H4 (cell line): ENCODE results near the gene NAA60. TPM values are rescaled to one million over a fixed set of nuclear protein-coding genes. Genes with fewer than 3 reads are reported as not detected.
A peak's percentile ranks its signal among the peaks of the same experiment; 100 is the strongest.

Source experiments
- DNase-seq: peaks from one replicate; pipeline ENCODE4 v3.0.0-alpha.2; 2015; ENCODE audit warnings: low spot score
- total RNA-seq: library from RNA; depleted of rRNA; stranded (reverse); fragments of >200 nt; shearing (Covaris generic); gene quantifications from 2 replicates; pipeline ENCODE4 v1.2.3, GENCODE V29; 2014

The NAA60 gene
- total RNA-seq, 1 experiment from 2014 or later = 8.7 TPM

GRCh38 chr16:3510416-3510815, 66.9 kb downstream of the NAA60 start:
- no peak for DNase-seq

- no peak for DNase-seq
Measured at GRCh38 chr16:3511286-3512180, 68.1 kb downstream of the NAA60 start.

- DNase-seq = no peak
Measured at GRCh38 chr16:3513892-3514583, 70.6 kb downstream of the NAA60 start.

- DNase-seq = no peak
Measured at GRCh38 chr16:3514621-3515020, 71.1 kb downstream of the NAA60 start.

GRCh38 chr16:3515897-3516296, 72.4 kb downstream of the NAA60 start:
- no peak for DNase-seq

GRCh38 chr16:3518292-3518985, 75.0 kb downstream of the NAA60 start:
- DNase-seq = no peak

GRCh38 chr16:3518986-3519348, 75.5 kb downstream of the NAA60 start:
- no peak for DNase-seq

- no peak for DNase-seq
Measured at GRCh38 chr16:3519581-3519980, 76.1 kb downstream of the NAA60 start.

GRCh38 chr16:3520413-3520812, 76.9 kb downstream of the NAA60 start:
- DNase-seq = no peak

- no peak for DNase-seq
Measured at GRCh38 chr16:3520841-3521240, 77.4 kb downstream of the NAA60 start.

- DNase-seq = no peak
Measured at GRCh38 chr16:3523281-3523680, 79.8 kb downstream of the NAA60 start.

GRCh38 chr16:3525951-3526350, 82.5 kb downstream of the NAA60 start:
- no peak for DNase-seq

GRCh38 chr16:3527216-3527829, 83.8 kb downstream of the NAA60 start:
- peak; percentile 46 for DNase-seq

GRCh38 chr16:3528406-3528805, 84.9 kb downstream of the NAA60 start:
- no peak for DNase-seq

- no peak for DNase-seq
Measured at GRCh38 chr16:3529175-3529574, 85.7 kb downstream of the NAA60 start.

GRCh38 chr16:3530371-3530914, 87.0 kb downstream of the NAA60 start:
- DNase-seq = no peak

GRCh38 chr16:3532741-3533140, 89.3 kb downstream of the NAA60 start:
- DNase-seq = no peak

GRCh38 chr16:3534126-3534525, 90.6 kb downstream of the NAA60 start:
- no peak for DNase-seq

- no peak for DNase-seq
Measured at GRCh38 chr16:3536271-3536731, 92.8 kb downstream of the NAA60 start.
